Testis (tissue), 2 donors: ENCODE data around the gene FRZB.

ENCODE experiments used
- POLR2A ChIP-seq: fragments of 450-650 bp; IDR thresholded peaks from one replicate; pipeline ENCODE4 v1.6.1; 2017; ENCODE audit warnings: antibody characterized with exemption, mild to moderate bottlenecking, moderate library complexity
- TF ChIP-seq, protein P1 (sequence below), 3 experiments: fragments of 450-650 bp in 2 of 3; fragments of 200-600 bp in 1 of 3; sonication (generic) in 1 of 3; IDR thresholded peaks; one replicate each; pipeline ENCODE4 v1.5.1; 2016 to 2019; ENCODE audit warnings: antibody characterized with exemption in 3 of 3, mild to moderate bottlenecking in 2 of 3, moderate library complexity in 1 of 3

DNA sequence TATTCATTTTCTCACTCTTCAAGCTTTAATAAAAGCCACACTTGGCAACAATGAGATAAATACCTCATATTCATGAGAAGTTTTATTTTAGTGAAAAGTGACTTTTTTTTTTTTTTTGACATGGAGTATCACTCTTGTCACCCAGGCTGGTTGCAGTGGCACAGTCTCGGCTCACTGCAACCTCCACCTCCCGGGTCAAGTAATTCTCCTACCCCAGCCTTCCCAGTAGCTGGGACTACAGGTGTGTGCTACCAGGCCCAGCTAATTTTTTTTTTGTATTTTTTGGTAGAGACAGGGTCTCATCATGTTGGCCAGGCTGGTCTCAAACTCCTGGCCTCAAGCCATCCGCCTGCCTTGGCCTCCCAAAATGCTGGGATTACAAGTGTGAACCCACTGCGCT, 47.0 kb downstream of the FRZB start:
- TF ChIP-seq POLR2A: no peak
- TF ChIP-seq, protein P1, sequence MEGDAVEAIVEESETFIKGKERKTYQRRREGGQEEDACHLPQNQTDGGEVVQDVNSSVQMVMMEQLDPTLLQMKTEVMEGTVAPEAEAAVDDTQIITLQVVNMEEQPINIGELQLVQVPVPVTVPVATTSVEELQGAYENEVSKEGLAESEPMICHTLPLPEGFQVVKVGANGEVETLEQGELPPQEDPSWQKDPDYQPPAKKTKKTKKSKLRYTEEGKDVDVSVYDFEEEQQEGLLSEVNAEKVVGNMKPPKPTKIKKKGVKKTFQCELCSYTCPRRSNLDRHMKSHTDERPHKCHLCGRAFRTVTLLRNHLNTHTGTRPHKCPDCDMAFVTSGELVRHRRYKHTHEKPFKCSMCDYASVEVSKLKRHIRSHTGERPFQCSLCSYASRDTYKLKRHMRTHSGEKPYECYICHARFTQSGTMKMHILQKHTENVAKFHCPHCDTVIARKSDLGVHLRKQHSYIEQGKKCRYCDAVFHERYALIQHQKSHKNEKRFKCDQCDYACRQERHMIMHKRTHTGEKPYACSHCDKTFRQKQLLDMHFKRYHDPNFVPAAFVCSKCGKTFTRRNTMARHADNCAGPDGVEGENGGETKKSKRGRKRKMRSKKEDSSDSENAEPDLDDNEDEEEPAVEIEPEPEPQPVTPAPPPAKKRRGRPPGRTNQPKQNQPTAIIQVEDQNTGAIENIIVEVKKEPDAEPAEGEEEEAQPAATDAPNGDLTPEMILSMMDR (IDR thresholded peaks at IDR 0.05): no peak
